Measurements from ENCODE around the gene ZSCAN18.

The ZSCAN18 gene

DNA sequence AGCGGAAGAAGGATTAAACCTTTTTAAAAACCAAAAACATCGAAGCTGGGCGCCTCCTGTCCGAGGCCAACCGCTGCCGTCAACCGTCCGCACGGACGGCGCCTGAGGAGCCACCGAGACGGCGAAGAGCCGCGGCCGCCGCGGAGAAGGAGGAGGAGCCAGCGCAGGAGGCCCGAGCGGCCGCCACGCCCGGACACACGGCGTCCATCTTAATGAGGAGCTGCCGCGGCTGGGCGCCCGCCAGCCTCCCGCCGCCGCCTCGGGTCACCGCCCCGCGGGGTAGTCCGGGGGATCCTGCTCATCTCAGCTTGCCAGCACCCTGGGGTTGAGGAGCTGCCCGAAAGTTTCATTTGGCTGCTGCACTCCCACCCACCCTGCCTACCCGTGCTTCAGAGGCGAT lies 53.6 kb downstream of the ZSCAN18 start:
- DNase-seq = no peak

GRCh38 chr19:58042495-58043340 lies 55.3 kb downstream of the ZSCAN18 start:
- DNase-seq = no peak

GRCh38 chr19:58040751-58041525 lies 57.1 kb downstream of the ZSCAN18 start:
- no peak for DNase-seq

DNA sequence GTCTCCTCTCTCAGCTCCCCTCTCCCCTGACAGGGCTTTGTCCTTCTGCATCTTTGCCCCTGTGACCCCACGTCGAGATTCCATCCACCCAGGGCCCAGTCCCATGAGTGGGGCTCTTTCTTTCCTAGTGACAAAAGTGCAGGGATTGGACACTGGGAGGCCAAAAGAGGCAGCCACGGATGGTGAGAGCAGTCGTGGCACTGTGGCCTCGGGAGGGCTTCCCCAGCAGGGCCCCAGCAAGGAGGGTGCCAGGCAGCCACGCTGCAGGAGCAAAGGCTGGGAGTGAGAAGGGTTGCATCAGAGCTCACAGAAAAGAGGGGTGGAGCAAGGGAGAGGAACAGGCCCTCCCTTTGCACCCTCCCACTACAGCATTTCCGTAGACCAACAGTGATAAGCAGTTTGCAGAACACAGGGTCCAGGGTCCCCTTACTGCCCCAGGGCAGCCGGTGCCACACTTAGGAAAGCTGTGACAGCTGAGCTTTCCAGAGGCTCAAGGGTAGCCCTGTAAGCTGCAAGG lies 59.3 kb downstream of the ZSCAN18 start:
- DNase-seq = no peak

DNA sequence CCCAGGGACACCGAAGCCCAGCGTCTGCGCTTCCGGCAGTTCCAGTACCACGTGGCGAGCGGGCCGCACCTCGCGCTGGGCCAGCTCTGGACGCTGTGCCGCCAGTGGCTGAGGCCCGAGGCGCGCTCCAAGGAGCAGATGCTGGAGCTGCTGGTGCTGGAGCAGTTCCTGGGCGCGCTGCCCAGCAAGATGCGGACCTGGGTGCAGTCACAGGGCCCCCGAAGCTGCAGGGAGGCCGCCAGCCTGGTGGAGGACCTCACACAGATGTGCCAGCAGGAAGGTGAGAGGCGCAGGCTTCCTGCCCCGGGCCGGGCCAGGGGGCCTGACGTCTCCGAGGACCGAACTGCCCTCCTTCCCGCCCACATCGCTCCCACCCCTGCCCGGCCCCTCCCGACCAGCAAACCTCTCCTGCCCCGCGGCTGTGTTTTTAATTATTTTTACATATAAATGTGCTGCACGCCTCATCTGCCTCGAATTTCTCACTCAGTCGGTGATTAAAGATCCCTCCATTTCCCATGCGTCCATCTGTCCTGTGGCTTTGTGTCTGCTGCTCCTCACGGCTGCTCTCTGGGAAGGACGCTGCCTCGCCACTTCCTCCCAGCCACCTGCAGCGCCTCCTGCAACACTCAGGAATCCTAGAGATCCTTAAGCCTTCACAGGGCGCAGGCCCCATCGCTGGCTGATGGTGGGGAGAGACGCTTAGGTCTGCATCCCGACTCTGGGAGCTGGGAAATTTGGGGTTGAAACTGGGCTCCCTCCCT lies 59.9 kb downstream of the ZSCAN18 start:
- DNase-seq = no peak

DNA sequence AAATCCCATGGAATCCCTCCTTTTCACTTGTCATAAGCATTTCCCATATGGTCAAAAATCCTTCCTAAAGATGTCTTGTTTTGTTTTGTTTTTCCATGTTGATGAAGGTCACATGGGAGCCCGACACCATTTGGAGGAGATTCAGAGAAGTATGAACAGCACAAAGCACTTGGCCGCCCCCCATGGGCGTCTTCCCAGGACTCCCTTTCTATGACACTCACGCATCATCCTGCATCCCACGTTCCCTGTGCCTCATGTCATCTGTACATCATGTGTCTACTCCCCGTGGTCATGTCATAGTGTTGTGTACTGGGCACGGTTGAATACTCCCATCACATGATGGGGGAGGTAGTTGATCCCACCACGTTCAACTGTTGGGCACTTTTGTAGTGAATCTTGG lies 62.2 kb downstream of the ZSCAN18 start:
- no peak for DNase-seq

GRCh38 chr19:58034477-58034793 lies 63.6 kb downstream of the ZSCAN18 start:
- no peak for DNase-seq

Measured in stimulated activated naive CD4-positive, alpha-beta T cell (primary cell).